Measurements from ENCODE around the gene MSL3B.
A peak's percentile ranks its signal among the peaks of the same experiment; 100 is the strongest.

The MSL3B gene

GRCh38 chr2:233852056-233852455 is 16.1 kb downstream of the MSL3B start:
- no peak for DNase-seq

GRCh38 chr2:233851169-233851568 is 17.0 kb downstream of the MSL3B start:
- DNase-seq: no peak

GRCh38 chr2:233850745-233851144 is 17.4 kb downstream of the MSL3B start:
- DNase-seq: no peak

GRCh38 chr2:233849607-233850271 is 18.4 kb downstream of the MSL3B start:
- no peak for DNase-seq

- no peak for DNase-seq
Measured at GRCh38 chr2:233848276-233848675, 19.9 kb downstream of the MSL3B start.

DNA sequence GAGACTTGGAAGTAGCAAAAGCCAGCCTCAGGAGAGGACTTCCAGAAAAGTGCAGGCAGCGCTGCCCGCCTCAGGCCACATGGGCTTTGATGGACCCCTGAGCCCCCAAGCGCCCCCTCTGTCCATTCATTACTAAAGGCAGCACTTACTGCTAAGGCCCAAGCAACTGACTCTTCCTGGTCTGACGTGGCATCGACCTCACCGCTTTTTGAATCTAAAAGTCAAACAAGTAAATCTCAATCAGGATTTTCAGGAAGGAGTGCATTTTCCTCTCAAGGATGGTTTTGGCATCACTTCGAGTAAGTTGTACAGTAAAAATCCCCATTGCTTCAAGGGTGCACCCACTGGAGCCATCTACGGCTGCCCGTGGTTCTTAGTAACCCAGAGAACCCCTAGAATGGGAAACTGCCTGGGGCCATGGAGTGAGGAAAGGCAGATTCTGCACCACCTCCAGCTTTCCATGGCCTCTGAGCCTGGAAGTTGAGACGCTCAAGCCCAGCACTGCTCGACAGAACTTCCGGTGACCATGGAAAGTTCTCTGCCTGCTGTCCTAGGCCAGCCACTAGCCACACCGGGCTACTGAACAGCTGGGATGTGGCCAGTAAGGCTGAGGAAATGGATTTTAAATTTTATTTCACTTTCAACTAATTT is 20.8 kb downstream of the MSL3B start:
- no peak for DNase-seq

DNA sequence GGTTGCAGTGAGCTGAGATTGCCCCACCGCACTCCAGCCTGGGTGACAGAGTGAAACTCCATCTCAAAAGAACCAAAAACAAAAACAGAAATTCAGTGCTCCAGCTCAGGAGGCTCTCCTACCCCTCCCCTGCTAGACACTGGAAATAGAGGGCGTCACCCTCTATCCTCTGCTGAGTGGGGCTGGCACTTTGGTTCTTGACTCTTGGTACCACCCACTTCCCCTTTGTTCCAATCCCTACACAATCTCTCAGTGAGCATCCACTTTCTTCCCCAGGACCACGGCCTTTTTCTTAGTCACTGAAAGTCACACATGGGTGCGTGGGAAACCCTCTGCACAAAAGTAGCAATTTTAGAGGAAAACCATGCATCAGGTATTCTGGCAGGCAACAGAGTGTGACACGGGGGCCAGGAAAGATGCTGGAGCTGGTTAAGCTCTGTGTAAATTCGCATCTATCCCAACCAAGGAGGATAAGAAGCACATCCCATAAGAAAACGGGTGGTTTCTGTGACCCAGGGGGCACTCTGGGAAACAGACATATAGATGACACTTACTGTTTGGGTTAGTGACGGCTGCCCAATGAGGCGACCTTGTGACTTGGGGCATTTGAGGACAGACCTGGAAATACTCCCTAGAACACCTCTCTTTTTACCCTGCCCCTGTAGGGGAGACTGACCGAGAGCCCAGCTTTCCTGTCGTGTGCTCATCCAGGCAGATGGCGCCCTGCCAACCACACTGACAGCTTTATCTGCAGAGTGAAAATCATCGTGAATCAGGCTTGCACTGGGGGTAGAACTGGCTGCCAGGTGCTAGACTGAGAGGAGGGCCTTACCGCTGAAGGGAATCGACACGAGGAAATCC is 21.6 kb downstream of the MSL3B start:
- DNase-seq: no peak

DNA sequence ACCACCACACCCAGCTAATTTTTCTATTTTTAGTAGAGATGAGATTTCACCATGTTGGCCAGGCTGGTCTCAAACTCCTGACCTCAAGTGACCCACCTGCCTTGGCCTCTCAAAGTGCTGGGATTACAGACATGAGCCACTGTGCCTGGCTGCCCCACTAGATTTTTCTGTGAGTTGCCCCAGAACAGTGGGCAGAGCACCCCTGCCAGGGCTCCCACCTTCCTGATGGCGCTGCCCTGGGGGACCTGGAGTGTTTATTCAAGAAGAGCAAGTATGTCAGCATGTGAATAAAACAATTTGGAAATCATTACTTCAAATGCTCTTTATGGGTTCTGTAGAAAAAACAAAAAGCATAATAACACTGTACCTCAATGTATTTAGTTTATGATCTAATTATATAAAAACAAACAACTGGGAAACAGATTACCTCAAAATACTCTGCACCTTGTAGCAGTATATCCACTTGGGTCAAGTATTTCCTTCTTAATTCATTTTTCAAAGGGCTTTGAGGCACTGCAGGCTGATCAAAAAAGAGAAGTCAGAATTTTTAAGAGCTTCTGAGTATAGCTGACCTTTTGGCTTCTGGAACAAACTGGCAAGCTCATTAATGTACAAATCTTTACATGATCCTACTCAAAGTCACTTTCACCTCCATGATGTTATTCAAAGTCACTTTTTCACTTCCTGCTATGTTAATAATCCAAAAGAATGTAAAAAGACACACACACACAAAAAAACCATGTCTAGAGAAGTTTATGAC is 22.7 kb downstream of the MSL3B start:
- DNase-seq: no peak

- no peak for DNase-seq
Measured at GRCh38 chr2:233844836-233845235, 23.4 kb downstream of the MSL3B start.

- DNase-seq: no peak
Measured at GRCh38 chr2:233844064-233844807, 23.9 kb downstream of the MSL3B start.

DNA sequence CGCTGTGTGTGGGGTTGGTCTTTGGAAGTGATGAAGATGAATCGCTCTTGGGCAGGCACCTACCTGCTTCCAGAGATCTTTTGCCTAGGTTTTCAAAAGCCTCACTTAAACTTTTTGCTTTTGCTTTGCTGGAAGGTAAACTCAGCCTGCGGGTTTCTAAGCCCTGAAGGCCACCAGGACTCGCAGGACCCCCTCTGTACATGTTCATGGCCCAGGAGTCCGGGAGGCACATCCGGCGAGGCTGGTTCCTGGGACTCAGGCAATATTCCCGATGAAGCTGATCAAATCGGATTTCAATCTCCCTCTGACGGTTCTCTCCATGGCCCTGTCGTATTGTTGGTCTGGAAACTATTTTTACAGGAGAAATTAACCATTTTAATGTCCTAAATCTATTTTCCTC is 27.0 kb downstream of the MSL3B start:
- DNase-seq: no peak

GRCh38 chr2:233840520-233840919 is 27.7 kb downstream of the MSL3B start:
- no peak for DNase-seq

GRCh38 chr2:233839447-233839820 is 28.8 kb downstream of the MSL3B start:
- DNase-seq: no peak

GRCh38 chr2:233838726-233839446 is 29.3 kb downstream of the MSL3B start:
- no peak for DNase-seq

GRCh38 chr2:233838251-233838650 is 29.9 kb downstream of the MSL3B start:
- DNase-seq: no peak

DNA sequence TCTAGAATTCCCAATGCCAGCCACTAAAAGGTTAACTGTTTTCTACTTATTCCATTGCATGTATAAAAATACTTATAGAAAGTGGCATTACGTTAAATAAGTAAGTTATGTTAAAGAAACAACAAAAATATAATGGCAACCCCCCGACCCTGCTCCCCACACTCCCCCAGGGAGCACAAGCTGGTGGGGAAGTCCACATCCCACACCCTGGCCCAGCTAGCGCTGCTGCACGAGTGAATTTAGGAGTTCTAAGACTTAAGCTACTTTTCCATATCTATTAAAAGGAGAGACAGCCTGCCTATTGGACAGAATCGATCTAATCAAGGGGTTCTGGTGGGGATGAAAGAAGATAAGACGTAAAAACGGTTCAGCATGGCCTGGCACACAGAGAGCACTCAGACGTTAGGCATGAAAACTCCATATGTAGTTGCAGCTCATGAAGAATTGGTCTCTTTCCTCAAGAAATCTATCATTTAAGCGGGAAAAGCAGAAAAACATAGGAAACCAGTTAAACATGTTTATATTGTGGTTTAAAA is 30.4 kb downstream of the MSL3B start:
- no peak for DNase-seq

- no peak for DNase-seq
Measured at GRCh38 chr2:233836359-233836758, 31.8 kb downstream of the MSL3B start.

DNA sequence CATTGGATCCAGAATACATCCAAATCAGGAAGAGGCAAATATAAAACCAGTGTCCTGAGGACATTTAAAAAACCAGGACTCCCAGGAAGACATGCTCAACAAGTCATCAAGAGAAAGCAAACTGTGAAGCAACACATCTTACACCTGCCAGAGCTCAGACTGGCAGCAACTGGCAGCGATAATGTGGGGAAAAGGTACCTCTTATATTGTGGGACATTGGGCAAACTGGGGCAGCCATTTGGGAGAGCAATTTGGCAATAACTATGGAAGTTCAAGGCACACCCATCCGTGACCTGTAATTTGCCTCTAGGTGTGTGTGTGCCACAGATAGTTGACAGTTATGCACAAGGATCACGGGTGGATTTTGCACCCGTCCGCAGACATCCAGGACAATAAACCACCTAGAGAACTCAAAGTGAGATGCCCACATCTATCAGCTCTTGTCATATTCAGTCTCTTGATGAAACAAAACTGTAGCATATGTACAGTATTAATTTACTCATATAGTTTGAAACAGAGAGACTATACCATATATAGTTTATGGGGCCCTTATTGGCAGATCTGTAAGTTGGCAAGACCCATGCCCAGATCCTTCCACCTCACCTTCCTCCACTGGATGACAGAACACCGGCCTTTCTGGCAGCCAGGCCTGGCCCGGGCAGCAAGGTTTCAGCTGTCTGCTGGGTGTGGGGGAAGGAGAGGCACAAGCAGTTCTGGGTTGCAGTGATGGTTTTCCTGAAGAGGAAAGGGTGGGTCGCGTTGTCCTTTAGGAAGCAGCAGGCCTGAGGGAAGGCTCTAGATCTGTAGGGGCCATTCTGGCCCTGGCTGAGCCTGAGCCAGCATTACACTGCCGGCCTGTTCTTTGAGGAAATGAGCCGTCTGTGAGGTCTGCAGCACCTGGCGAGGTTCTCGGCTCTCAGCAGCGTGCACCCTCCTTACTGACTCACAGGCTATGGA is 32.7 kb downstream of the MSL3B start:
- no peak for DNase-seq

DNA sequence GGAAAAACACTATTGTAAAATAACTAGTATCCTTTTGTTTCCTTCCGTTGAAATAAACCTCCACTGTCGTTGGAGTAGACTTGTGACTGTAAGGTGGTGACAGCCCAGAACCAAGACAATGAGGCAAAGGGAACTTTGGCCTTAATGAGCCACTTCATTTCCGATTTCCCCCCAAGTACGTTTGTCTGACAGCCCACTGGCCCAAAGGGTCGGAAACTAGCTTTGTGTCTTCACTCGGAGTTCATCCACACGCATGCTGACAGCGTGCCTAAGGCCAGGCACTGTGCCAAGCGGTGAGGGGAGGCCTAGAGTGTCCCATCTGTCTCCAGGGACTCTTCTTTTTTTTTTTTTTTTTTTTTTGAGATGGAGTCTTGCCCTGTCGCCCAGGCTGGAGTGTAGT is 34.8 kb downstream of the MSL3B start:
- peak; percentile 58 for DNase-seq

DNA sequence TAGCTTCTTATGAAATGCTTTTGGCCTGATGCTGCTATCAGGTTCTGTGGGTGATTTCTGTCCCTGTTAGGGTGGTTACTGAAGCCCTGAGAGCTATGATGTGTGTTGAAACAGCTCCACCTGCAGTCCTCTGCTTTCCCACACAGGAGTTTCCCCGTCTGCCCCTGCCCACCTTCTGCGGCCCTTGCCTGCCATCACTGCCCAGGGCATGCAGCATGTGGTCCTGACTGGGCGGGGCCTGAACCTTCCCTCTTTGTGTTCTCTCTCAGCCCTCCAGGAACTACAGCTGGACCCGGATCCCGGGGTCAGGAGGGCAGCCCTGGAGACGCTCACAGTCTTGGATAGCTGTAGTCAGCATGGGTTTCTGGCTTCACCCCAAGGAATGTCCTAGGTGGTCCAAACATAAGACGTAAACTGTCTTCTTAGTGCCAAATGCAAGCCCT is 35.3 kb downstream of the MSL3B start:
- peak; percentile 77 for DNase-seq
